ENCODE data around the gene ELN.
A peak's percentile ranks its signal among the peaks of the same experiment; 100 is the strongest.

Gene ELN

DNA sequence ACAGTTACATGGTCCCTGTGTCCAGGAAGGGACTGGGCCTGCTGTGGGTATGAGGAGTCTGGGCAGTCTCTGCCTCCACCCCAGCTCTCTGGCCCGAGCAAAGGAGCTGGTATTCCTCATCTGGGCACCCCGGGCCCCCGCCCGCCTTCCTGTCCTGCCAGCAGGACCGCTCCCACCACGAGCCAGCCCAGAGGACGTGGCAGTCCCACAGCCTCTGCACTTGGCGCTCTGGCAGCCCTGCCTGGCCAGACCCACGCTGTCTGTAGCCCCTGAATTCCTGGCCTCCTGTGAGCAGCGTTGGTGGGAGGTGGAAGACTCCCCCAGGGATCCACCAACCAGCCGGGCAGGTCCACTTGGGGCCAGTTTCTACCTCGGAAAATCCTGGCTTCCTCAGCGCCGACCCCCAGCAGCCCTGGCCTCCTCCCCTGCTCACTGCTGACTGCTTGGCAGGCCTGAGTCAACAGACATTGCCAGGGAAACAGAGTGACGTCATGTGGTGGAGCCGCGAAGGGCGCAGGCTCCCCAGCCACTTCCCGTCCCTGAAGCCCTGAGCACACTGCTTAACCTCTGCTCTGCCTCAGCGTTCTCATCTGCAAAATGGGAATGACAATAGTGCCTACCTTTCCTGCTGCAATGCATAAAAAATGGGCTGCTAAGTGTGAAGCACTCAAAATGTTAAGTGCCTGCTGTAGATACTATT, 34.0 kb downstream of the ELN start:
- DNase-seq (ENCODE audit: low spot score), result peak; percentile 42

DNA sequence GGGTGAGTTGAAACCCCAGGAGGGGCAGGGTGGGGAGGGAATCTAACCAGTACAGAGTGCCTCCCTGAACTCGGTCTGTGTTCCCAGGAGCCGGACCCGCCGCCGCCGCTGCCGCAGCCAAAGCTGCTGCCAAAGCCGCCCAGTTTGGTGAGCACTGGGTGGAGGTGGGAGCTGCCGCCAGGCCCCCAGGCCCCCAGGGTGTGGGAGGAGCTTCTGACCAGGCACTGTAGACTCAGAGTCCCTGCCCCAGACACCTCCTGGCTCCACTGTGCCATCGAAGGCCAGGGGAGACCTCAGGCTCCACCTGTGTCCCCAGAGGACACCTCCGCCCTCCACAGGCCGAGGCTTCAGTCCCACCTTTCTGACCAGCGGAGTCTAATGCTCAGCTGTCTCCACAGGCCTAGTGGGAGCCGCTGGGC, 35.3 kb downstream of the ELN start:
- no peak for DNase-seq (ENCODE audit: low spot score)

DNA sequence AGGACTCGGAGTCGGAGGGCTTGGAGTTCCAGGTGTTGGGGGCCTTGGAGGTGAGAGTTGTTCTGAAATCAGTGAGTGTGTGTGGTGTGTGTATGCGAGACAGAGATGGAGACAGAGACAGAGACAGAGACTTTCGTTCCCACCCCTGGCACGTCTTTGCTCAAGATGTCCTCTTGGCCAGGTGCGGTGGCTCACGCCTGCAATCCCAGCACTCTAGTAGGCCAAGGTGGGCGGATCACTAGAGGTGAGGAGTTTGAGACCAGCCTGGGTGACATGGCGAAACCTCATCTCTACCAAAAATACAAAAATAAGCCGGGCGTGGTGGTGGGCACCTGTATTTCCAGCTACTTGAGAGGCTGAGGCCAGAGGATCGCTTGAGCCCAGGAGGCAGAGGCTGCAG, 35.7 kb downstream of the ELN start:
- no peak for DNase-seq (ENCODE audit: low spot score)

DNA sequence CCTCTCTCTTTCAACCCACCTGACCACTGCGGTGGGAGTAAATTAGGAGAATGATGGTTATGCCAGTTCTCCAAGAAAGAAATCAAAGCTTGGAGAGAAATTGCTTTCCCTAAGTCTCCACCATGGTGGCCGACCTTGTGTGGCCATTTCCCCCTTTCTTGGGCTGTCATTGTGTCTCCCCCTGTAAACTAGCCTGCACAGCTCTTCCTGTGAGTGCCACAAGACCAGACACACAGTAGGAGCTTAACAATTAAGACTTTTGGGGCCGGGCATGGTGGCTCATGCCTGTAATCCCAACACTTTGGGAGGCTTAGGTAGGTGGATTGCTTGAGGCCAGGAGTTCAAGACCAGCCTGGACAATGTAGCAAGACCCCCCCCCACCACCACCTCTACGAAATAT, 36.7 kb downstream of the ELN start:
- DNase-seq (ENCODE audit: low spot score), result no peak

DNA sequence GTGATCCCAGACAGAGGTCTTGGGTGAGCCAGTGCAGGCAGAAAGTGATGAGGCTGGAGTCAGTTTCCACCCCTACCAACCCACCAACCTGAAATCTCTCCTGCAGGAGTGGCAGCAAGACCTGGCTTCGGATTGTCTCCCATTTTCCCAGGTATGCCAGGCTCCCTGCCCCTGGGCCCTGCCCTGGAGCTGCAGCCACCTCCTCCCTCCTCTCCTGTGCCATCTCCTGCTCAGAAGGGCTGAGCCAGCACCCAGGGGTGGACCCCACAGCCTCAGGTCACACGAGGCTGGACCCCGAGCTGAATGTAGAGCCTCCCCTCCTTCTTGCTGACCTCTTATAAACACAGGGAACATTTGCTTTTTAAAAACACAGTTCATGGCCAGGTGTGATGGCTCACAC, 38.7 kb downstream of the ELN start:
- no peak for DNase-seq (ENCODE audit: low spot score)

DNA sequence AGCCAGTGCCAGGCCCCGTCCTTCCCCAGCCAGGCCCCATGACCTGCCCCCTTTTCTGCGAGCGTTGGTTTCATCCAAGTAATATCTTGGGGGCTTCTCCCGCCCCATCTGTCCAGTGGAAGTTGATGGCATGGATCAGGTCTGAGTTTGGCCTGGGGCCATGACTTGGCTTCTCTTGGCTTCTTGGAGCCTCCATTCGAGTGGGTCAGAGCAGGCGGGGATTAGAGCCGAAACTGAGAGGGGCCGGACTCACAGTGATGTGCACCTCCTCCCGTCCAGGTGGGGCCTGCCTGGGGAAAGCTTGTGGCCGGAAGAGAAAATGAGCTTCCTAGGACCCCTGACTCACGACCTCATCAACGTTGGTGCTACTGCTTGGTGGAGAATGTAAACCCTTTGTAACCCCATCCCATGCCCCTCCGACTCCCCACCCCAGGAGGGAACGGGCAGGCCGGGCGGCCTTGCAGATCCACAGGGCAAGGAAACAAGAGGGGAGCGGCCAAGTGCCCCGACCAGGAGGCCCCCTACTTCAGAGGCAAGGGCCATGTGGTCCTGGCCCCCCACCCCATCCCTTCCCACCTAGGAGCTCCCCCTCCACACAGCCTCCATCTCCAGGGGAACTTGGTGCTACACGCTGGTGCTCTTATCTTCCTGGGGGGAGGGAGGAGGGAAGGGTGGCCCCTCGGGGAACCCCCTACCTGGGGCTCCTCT, 40.6 kb downstream of the ELN start:
- no peak for DNase-seq (ENCODE audit: low spot score)

DNA sequence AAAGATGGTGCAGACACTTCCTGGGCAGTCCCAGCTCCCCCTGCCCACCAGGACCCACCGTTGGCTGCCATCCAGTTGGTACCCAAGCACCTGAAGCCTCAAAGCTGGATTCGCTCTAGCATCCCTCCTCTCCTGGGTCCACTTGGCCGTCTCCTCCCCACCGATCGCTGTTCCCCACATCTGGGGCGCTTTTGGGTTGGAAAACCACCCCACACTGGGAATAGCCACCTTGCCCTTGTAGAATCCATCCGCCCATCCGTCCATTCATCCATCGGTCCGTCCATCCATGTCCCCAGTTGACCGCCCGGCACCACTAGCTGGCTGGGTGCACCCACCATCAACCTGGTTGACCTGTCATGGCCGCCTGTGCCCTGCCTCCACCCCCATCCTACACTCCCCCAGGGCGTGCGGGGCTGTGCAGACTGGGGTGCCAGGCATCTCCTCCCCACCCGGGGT, 41.1 kb downstream of the ELN start:
- DNase-seq (ENCODE audit: low spot score), result no peak

DNA sequence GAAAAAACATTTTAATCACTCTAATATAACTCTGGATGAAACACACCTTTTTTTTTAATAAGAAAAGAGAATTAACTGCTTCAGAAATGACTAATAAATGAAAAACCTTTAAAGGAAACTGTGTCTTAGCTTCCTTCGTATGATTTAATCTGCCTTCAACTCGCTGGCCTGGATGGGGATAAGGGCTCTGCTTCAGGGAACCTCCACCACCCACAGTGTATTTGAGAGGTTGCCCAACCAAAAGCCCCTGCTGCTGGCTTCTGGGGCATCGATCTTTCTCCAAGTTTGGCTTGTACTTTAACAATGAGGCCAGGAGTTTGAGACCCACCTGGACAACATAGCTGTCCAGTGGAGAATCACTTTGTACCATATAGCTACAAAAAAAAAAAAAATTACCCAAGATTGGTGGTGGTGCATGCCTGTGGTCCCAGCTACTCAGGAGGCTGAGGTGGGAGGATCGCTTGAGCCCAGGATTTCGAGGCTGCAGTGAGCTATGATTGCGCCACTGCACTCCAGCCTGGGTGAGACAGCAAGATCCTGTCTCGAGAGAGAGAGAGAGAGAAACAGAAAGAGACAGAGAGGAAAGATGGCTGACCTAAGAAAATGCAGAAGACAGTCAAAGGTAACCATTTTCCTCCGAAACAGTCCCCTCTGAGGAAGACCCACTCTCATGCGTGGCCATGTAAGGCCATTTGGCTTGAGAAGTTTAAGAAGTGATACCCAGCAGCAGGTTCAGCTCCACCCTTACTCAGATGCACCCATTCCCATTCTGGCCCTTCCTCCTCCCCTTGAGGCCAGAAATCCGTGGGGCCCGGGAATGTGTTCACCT, 42.0 kb downstream of the ELN start:
- DNase-seq (ENCODE audit: low spot score), result no peak

DNA sequence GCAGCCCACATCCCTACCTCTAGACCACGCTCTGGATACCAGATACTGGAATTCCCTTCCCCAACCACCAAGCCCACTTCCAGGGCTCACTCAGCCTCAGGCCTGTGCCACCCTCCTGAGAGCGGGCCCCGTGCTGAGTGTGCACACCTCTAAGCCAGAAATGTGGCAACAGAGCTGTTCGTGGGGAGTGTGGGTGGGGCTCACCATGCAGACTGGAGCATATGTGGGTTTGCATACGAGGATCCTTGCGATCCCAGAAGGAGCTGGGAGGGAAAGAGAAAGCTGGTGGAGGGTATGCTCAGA, 42.6 kb downstream of the ELN start:
- DNase-seq (ENCODE audit: low spot score), result no peak

DNA sequence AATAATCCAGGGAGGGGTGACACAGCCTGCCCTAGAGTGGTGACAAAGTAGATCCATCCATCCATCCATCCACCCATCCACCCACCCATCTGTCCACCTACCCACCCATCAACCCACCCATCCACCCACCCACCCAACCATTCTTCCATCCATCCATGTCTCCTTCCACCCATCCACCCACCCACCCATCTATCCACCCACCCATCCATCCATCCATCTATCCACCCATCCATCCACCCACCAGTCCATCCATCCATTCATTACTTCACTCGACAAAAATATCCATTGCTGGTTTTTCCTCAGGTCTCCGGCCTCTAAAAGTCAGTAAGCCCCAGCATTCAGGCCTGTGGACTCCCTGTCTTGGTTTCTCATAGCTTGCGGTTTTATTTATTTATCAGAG, 43.1 kb downstream of the ELN start:
- DNase-seq (ENCODE audit: low spot score), result no peak

DNA sequence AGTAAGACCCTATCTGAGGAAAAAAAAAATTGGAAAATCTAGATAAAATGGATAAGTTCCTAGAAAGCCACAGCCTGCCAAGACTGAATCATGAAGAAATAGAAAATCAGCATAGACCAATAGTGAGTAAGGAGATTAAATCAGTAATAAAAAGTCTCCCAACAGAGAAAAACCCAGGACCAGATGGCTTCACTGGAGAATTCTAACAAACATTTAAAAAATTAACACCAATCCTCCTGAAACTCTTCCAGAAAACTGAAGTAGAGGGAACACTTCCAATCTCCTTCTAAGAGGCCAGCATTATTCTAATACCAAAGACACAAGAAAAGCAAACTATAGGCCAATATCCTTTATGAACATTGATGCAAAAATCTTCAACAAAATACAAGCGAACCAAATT, 46.8 kb downstream of the ELN start:
- DNase-seq (ENCODE audit: low spot score), result no peak

DNA sequence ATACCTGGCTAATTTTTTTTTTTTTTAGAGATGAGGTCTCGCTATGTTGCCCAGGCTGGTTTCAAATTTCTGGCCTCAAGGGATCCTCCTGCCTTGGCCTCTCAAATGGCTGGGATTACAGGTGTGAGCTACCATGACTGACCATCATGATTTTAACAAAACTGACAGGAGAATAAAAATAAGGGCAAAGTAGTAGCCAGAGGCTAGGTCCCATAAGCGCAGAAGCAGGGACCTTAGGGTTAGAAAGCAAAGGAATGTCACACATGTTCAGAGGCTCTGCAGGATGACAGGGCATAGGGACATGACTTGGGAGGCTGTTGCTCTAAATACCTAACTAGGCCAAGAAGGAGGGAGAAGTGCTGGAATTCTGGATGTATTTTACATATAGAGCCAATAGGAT, 50.5 kb downstream of the ELN start:
- no peak for DNase-seq (ENCODE audit: low spot score)

DNA sequence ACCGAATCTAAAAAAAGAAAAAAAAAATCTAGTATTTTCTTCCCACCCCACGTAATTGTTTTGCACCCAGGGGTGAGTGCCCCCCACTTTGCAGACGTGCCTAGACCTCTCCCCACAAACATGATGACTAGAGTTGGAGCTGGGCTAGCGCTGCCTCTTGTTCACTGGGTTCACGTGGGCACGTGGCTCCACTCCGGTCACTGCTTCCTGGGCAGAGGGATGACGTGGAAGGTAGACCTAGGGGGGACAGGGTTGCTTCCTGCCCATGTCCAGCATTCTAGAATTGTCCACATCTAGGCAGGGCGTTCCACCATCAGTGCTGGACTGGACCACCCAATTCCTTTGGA, 54.8 kb downstream of the ELN start:
- no peak for DNase-seq (ENCODE audit: low spot score)

DNA sequence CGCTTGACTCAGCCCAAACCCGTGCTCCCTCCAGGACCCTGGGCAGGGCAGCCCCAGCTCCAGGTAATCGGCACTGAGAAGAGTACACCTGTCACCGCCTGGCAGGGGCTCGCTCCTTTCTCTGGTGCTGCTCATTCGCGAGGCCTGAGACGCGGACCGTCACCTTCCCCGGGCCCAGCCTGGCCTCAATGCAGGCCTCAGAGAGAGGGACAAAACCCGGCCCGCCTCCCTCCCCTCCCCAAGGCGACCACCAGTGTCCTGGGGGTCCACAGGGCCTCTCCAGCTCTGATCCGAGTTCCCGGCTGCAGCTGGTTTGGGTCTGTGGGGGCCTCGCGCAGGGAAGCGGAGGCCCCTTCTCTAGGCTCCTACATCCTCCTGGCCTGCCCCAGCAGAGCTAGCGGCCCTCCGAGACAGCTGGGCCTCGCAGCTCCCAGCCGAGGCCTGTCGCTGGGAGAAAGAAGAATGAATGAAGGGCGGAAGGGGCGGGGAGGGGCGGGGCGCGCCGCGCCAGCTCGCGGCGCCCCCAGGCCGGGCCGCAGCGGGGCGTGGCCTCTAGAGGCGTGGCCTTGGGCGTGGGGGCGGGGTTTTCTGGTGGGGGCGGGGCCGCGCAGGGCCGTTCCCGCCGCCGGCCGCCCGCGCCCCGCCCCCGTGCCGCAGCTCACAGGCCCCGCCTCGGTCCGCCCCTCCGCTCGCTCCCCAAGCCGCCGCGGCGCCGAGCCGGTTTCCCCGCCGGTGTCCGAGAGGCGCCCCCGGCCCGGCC, 55.3 kb downstream of the ELN start, which contains the start of gene LIMK1:
TSS of gene LIMK1 (plus strand) at position 688 of the 760 bp plus-strand sequence. CDS start 187 bp downstream, outside the sequence.
- DNase-seq (ENCODE audit: low spot score), result peak; percentile 80

DNA sequence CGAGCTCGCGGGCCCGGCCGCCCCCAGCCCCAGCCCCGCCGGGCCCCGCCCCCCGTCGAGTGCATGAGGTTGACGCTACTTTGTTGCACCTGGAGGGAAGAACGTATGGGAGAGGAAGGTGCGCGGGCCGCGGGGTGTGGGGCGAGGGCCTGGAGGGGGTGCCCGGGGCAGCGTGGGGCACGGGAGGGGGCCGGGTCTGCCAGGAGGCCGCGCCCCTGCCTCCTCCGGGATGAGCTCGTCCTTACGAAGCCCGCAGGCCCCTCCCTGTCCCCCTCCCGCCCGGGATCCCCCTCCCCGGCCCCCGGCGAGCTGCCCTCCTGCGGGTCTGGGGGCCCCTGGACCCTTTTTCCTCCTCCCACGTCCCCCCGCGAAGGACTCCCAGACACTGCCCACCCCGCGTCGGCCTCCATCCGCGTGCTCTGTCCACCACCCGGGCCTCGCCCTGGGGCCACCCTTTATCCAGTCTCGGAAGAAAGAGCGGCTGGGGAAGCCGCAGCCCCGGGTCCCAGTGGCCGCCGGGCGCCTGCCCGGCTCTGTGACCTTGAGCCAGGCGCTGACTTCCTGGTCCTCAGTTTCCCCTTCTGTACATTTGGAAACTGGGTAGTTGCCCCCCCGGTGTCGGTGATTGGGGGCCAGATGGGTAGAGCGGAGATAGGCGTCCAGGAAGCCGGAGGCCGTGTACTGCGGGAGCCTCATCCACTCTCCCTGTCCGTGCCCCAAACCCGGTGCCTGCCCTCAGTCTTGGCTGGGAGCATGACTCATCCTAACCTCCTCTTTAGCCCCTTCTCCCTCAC, 56.2 kb downstream of the ELN start:
- DNase-seq (ENCODE audit: low spot score), result no peak

DNA sequence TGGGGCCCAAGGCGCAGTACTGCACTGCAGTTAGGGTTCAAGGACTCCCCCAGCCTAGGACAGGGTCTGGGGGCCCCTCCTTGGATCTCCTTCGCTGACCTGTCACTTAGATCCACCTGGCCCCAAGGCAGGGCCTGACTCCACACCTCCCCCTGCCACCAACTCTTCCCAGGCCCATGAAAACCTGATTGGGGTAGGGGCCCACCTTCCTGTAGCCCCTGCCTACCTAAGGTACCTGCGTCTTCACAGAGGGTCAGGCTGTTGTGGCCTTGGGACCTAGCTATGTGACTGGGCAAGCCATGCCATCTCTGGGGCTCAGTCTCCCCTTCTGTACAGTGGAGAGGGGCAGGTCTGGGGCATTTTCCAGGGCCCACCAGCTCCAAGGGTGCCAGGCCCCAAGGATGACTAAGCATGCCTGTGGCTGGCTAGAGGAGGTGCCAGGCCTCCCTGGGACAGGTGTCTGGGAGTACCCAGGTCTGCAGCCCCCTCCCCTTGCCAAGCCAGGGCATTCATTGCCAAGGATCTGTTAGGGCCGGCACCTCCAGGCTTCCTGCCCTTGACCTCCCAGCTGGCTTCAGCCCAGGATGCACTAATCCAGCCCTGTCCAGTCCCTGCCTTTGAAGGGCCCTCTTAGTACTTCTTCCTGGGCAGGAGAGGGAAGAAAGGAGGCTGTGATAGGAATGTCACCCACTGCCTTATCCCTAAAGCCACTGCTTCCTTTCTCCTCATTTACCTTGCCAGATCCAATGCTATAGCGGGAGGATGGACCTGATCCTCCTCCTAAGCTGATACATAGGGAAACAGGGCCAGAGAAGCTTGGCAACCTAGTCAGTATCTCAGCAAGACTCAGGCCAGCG, 57.0 kb downstream of the ELN start:
- DNase-seq (ENCODE audit: low spot score), result peak; percentile 29

DNA sequence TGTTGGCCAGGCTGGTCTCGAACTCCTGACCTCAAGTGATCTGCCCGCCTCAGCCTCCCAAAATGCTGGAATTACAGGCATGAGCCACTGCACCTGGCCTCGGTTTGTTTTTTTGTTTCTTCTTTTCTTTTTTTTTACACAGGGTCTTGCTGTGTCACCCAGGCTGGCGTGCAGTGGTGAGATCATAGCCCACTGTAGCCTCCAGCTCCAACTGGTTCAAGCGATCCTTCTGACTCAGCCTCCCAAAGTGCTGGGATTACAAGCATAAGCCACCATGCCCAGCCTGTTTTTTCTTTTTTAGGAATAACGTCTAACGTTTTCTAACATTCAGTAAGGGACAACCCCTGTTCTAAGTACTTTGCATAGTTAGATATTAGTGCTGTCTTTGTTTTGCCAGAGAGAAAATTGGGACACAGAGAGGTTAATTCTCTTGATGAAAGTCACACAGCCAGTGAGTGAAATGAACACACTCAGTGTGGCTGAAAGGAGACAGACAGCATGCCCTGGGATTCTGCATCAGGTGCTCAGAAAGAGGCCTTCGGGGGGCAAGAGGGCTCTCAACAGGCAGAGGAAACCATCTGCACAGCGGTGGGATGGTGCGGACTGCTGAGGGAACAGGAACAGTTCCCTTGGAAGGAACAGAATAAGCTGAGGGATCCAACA, 59.9 kb downstream of the ELN start:
- no peak for DNase-seq (ENCODE audit: low spot score)

DNA sequence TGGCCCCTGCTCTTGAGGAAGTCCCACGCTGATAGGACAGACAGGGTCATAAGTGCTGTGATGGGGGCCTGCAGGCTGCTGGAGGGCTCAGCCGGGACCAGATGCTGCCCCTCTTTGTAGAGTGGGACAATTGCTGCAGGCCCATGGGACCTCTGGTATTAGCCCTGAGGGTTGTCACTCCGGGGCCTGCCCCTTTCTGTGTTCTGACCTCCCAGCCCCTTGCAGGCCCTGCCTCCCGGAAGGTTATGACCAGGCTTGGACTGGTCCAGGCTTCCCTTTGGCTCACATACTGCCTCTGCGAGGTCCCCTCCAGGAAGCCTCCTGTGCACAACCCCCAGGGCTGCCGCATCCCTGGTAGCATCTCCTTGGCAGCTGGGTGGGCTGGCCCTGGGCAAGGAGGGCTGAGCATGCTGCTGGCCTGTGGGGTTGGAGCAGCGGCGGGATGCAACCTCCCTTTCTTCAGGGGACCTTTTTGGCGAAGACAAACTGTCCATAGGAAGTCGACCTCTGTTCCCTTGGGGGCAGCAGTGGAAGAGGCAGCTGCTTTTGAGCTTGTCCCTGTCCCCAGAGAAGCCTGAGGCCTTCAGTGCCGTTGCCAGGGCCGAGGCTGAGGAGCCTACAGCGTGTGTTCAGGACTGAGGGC, 64.5 kb downstream of the ELN start:
- peak; percentile 36 for DNase-seq (ENCODE audit: low spot score)

DNA sequence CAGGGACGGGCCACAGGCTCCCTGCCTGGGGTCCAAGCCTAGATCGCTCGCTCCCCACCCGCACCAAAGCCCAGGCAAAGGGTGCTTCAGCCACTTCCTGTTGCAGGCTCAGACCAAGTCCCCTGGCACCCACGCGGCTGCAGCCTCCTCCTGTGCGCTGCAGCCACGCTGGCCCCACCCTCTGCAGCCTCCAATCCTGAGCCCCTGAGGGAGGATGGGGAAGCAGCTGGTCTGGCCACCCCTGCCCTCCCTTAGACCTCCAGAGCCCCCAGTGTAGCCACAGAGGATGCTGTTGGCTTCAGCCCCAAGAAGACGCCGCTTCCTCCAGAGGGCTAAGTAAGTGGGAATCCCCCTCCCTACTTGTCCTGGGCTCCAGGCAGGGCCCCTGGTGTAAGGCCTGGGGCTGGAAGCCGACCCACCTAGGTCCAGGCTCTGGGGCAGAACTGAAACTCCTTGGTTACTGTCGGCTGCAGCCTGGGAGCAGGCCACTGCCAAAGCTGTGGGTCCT, 65.0 kb downstream of the ELN start:
- DNase-seq (ENCODE audit: low spot score), result no peak
